Astrocyte (in vitro differentiated cells and primary cell): ENCODE data around the gene GABBR2. TPM values are rescaled to one million over a fixed set of nuclear protein-coding genes. Genes with fewer than 3 reads are reported as not detected.

Experiments used
- DNase-seq: peaks from one replicate; pipeline ENCODE4 v3.0.0-alpha.2; 2010; ENCODE audit warnings: low read depth
- FAIRE-seq: peaks from 2 replicates; lab custom pipeline; 2011; peaks lifted over from hg19 to GRCh38; lab: Jason Lieb, UNC
- H2AFZ ChIP-seq: 2 replicates; pipeline ENCODE4 v1.6.0; 2012; ENCODE audit warnings: low read depth, low read length, inconsistent platforms
- H3K27ac ChIP-seq: 2 replicates; pipeline ENCODE4 v1.5.1; 2011; ENCODE audit warnings: low read depth, low read length, inconsistent platforms
- H3K27me3 ChIP-seq: 2 replicates; pipeline ENCODE4 v1.6.0; 2011; ENCODE audit warnings: low read length, inconsistent platforms; ENCODE audit not compliant: insufficient read depth
- H3K36me3 ChIP-seq: 2 replicates; pipeline ENCODE4 v1.5.1; 2011; ENCODE audit warnings: low read length, inconsistent platforms; ENCODE audit not compliant: insufficient read depth
- H3K4me1 ChIP-seq: 2 replicates; pipeline ENCODE4 v1.5.1; 2011; ENCODE audit warnings: low read length, inconsistent platforms; ENCODE audit not compliant: insufficient read depth
- H3K4me2 ChIP-seq: 2 replicates; pipeline ENCODE4 v1.6.0; 2012; ENCODE audit warnings: low read length, inconsistent platforms
- H3K4me3 ChIP-seq: 2 replicates; pipeline ENCODE4 v1.5.1; 2011; ENCODE audit warnings: low read depth, mild to moderate bottlenecking, low read length, inconsistent platforms; ENCODE audit not compliant: insufficient read depth
- H3K79me2 ChIP-seq: 2 replicates; pipeline ENCODE4 v1.6.0; 2012; ENCODE audit warnings: mild to moderate bottlenecking, low read length, inconsistent platforms; ENCODE audit not compliant: insufficient read depth
- H3K9ac ChIP-seq: 2 replicates; pipeline ENCODE4 v1.6.0; 2012; ENCODE audit warnings: mild to moderate bottlenecking, low read length, inconsistent platforms
- H3K9me3 ChIP-seq: 2 replicates; pipeline ENCODE4 v1.5.1; 2012; ENCODE audit warnings: low read depth, mild to moderate bottlenecking, low read length, inconsistent platforms; ENCODE audit not compliant: insufficient read depth
- H4K20me1 ChIP-seq: 2 replicates; pipeline ENCODE4 v1.6.0; 2012; ENCODE audit warnings: low read length, inconsistent platforms; ENCODE audit not compliant: insufficient read depth
- H3K27ac Mint-ChIP-seq: one replicate; pipeline ENCODE4 v1.8.0; 2021; ENCODE audit warnings: mild to moderate bottlenecking, mixed read lengths; ENCODE audit not compliant: unreplicated experiment
- H3K27me3 Mint-ChIP-seq: one replicate; pipeline ENCODE4 v1.8.0; 2021; ENCODE audit warnings: low read depth, mixed read lengths; ENCODE audit not compliant: unreplicated experiment
- H3K36me3 Mint-ChIP-seq: one replicate; pipeline ENCODE4 v1.8.0; 2021; ENCODE audit warnings: low read depth, mixed read lengths; ENCODE audit not compliant: unreplicated experiment
- H3K4me1 Mint-ChIP-seq: one replicate; pipeline ENCODE4 v1.8.0; 2021; ENCODE audit warnings: low read depth, mixed read lengths; ENCODE audit not compliant: unreplicated experiment
- H3K4me3 Mint-ChIP-seq: one replicate; pipeline ENCODE4 v1.8.0; 2021; ENCODE audit warnings: mild to moderate bottlenecking, moderate library complexity, mixed read lengths; ENCODE audit not compliant: unreplicated experiment
- H3K9me3 Mint-ChIP-seq: one replicate; pipeline ENCODE4 v1.8.0; 2021; ENCODE audit warnings: mild to moderate bottlenecking, mixed read lengths; ENCODE audit not compliant: unreplicated experiment
- CTCF ChIP-seq: IDR thresholded peaks from 2 replicates; pipeline ENCODE4 v1.5.1; 2011; ENCODE audit warnings: low read depth, mild to moderate bottlenecking, inconsistent platforms, low read length, moderate library complexity; ENCODE audit not compliant: insufficient read depth
- EZH2 ChIP-seq: IDR thresholded peaks from 2 replicates; pipeline ENCODE4 v1.6.1; 2012; ENCODE audit warnings: mild to moderate bottlenecking, low read length, inconsistent platforms; ENCODE audit not compliant: insufficient read depth
- total RNA-seq: library from RNA; stranded (reverse); gene quantifications from 2 replicates; pipeline ENCODE4 v1.2.1, GENCODE V29; 2021

Gene GABBR2
- total RNA-seq, 1 donor from 2014 or later = 2.0 TPM

GRCh38 chr9:98569491-98569890, 139.2 kb downstream of the GABBR2 start:
- Histone ChIP-seq H3K4me1 (peaks cover 4% of the 10 kb centered on the region), H2AFZ (no peak overlapping the region), H3K79me2 (no peaks in the 10 kb centered on the region), H3K9ac (no peak overlapping the region), H3K4me3 (no peak overlapping the region), H3K27me3 (peaks cover 7% of the 10 kb centered on the region), H3K9me3 (no peaks in the 10 kb centered on the region), H3K27ac (no peak overlapping the region), H3K4me2 (no peak overlapping the region), H3K36me3 (no peaks in the 10 kb centered on the region), H4K20me1 (no peaks in the 10 kb centered on the region)
- Mint-ChIP-seq H3K9me3 (no peaks in the 10 kb centered on the region), H3K27me3 (peaks cover 75% of the 10 kb centered on the region), H3K27ac (no peak overlapping the region), H3K36me3 (peaks cover 3% of the 10 kb centered on the region), H3K4me3 (no peak overlapping the region), H3K4me1 (peaks cover 7% of the 10 kb centered on the region)
- DNase-seq (no peak), FAIRE-seq (no peak)
- TF ChIP-seq CTCF = no peak
- TF ChIP-seq EZH2 = no peak

GRCh38 chr9:98568909-98569469, 139.7 kb downstream of the GABBR2 start:
- Mint-ChIP-seq H3K4me3 (no peak overlapping the region), H3K27ac (no peak overlapping the region), H3K36me3 (peaks cover 3% of the 10 kb centered on the region), H3K9me3 (no peaks in the 10 kb centered on the region), H3K27me3 (peaks cover 73% of the 10 kb centered on the region), H3K4me1 (peaks cover 7% of the 10 kb centered on the region)
- H3K4me3 ChIP-seq = no peak overlapping the region
- H2AFZ ChIP-seq = no peak overlapping the region
- H3K27me3 ChIP-seq = peaks cover 5% of the 10 kb centered on the region
- H4K20me1 ChIP-seq = no peaks in the 10 kb centered on the region
- H3K79me2 ChIP-seq = no peaks in the 10 kb centered on the region
- DNase-seq (no peak), FAIRE-seq (no peak)
- no peaks in the 10 kb centered on the region for H3K36me3 ChIP-seq
- H3K27ac ChIP-seq = no peak overlapping the region
- no peak overlapping the region for H3K4me2 ChIP-seq
- peaks cover 4% of the 10 kb centered on the region for H3K4me1 ChIP-seq
- no peaks in the 10 kb centered on the region for H3K9me3 ChIP-seq
- TF ChIP-seq EZH2 (no peak), CTCF (no peak)
- no peak overlapping the region for H3K9ac ChIP-seq

- Mint-ChIP-seq H3K27me3 (peaks cover 73% of the 10 kb centered on the region), H3K4me3 (no peak overlapping the region), H3K4me1 (peaks cover 5% of the 10 kb centered on the region), H3K9me3 (no peaks in the 10 kb centered on the region), H3K27ac (no peak overlapping the region), H3K36me3 (peaks cover 3% of the 10 kb centered on the region)
- Histone ChIP-seq H4K20me1 (no peaks in the 10 kb centered on the region), H3K4me3 (no peak overlapping the region), H3K36me3 (no peaks in the 10 kb centered on the region), H3K9ac (no peak overlapping the region), H3K4me1 (peaks cover 4% of the 10 kb centered on the region), H3K27me3 (peaks cover 5% of the 10 kb centered on the region), H2AFZ (no peak overlapping the region), H3K9me3 (no peaks in the 10 kb centered on the region), H3K4me2 (no peak overlapping the region), H3K27ac (no peak overlapping the region), H3K79me2 (no peaks in the 10 kb centered on the region)
- no peak for FAIRE-seq
- TF ChIP-seq EZH2 = no peak
- no peak for TF ChIP-seq CTCF
- no peak for DNase-seq
Observed at GRCh38 chr9:98568234-98568908, 140.4 kb downstream of the GABBR2 start.
